ENCODE data around the gene DPEP2. TPM values are rescaled to one million over a fixed set of nuclear protein-coding genes. Genes with fewer than 3 reads are reported as not detected.

The DPEP2 gene
- total and polyA plus RNA-seq, 2 of the 13 experiments (the other 11 are each of a cell fraction or from before 2014, with no cell fraction given), result 0.18 TPM; not detected in 1

- TF ChIP-seq ZBTB49 (CRISPR knock-in tag; IDR thresholded peaks at IDR 0.05; ENCODE audit: borderline replicate concordance) (0 out of 2 replicates have a peak, but pooled peaks have one; percentile 5), AGO2 (optimal IDR thresholded peaks at IDR 0.05; ENCODE audit: low read depth, low read length) (no peak), ZNF263 (CRISPR knock-in tag; IDR thresholded peaks at IDR 0.05) (peak; percentile 58; the same call in 1 of the 2 replicates), AHR (CRISPR knock-in tag; IDR thresholded peaks at IDR 0.05) (peak; percentile 25; the same call in 1 of the 2 replicates), ZNF788 (CRISPR knock-in tag; IDR thresholded peaks at IDR 0.05; ENCODE audit: borderline replicate concordance) (peak; percentile 41; the same call in 1 of the 2 replicates), TAF1 (CRISPR knock-in tag; IDR thresholded peaks at IDR 0.05) (peak; percentile 50; the same call in 1 of the 2 replicates), ZBTB1 (CRISPR knock-in tag; IDR thresholded peaks at IDR 0.05; ENCODE audit: borderline replicate concordance) (no peak), ZNF292 (CRISPR knock-in tag; IDR thresholded peaks at IDR 0.05; ENCODE audit: borderline replicate concordance, low read depth) (0 out of 2 replicates have a peak, but pooled peaks have one; percentile 65), ZNF276 (CRISPR knock-in tag; IDR thresholded peaks at IDR 0.05; ENCODE audit: low read depth) (no peak), ZSCAN29 (CRISPR knock-in tag; conservative IDR thresholded peaks at IDR 0.05) (no peak), ZNF230 (CRISPR knock-in tag; IDR thresholded peaks at IDR 0.05) (no peak), MTF1 (CRISPR knock-in tag; IDR thresholded peaks at IDR 0.05) (no peak), MAF1 (CRISPR knock-in tag; IDR thresholded peaks at IDR 0.05; ENCODE audit: borderline replicate concordance) (no peak), PATZ1 (CRISPR knock-in tag; IDR thresholded peaks at IDR 0.05) (no peak), ZNF687 (CRISPR knock-in tag; IDR thresholded peaks at IDR 0.05) (peak; percentile 66), NR2C2 (CRISPR knock-in tag; IDR thresholded peaks at IDR 0.05; ENCODE audit: borderline replicate concordance) (0 out of 2 replicates have a peak, but pooled peaks have one; percentile 22), ARHGAP35 (CRISPR knock-in tag; IDR thresholded peaks at IDR 0.05; ENCODE audit: borderline replicate concordance) (0 out of 2 replicates have a peak, but pooled peaks have one; percentile 60), SIX4 (CRISPR knock-in tag; IDR thresholded peaks at IDR 0.05) (no peak)
Measured at GRCh38 chr16:67987460-67988160, 11.7 kb downstream of the DPEP2 start (continued).

Data from HepG2 (cell line).